Ishikawa (cell line): Measurements from ENCODE around the gene GRIPAP1.

Source experiments
- CEBPB ChIP-seq: IDR thresholded peaks from 2 replicates; pipeline ENCODE4 v1.6.1; 2012
- CREB1 ChIP-seq: IDR thresholded peaks from 2 replicates; pipeline ENCODE4 v1.6.1; 2012; ENCODE audit warnings: low read depth
- EGR1 ChIP-seq: IDR thresholded peaks from 2 replicates; pipeline ENCODE4 v1.6.1; 2012
- EP300 ChIP-seq: IDR thresholded peaks from 2 replicates; pipeline ENCODE4 v1.6.1; 2012; ENCODE audit warnings: borderline replicate concordance
- FOXM1 ChIP-seq: IDR thresholded peaks from 2 replicates; pipeline ENCODE4 v1.6.1; 2012; ENCODE audit warnings: low read depth, borderline replicate concordance
- MAX ChIP-seq: IDR thresholded peaks from 2 replicates; pipeline ENCODE4 v1.6.1; 2012
- NFIC ChIP-seq: IDR thresholded peaks from 2 replicates; pipeline ENCODE4 v1.6.1; 2012
- RAD21 ChIP-seq: IDR thresholded peaks from 2 replicates; pipeline ENCODE4 v1.6.1; 2012; ENCODE audit warnings: low read depth
- REST ChIP-seq: IDR thresholded peaks from 2 replicates; pipeline ENCODE4 v1.6.1; 2012; ENCODE audit warnings: low read depth, mild to moderate bottlenecking
- TAF1 ChIP-seq: IDR thresholded peaks from 2 replicates; pipeline ENCODE4 v1.6.1; 2012; ENCODE audit warnings: low read depth, mild to moderate bottlenecking
- TEAD4 ChIP-seq: IDR thresholded peaks from 2 replicates; pipeline ENCODE4 v1.6.1; 2012
- USF1 ChIP-seq: IDR thresholded peaks from 2 replicates; pipeline ENCODE4 v1.6.1; 2012
- ZBTB7A ChIP-seq: IDR thresholded peaks from 2 replicates; pipeline ENCODE4 v1.6.1; 2012; ENCODE audit warnings: low read depth

- TF ChIP-seq EGR1 (no peak), CEBPB (no peak), MAX (no peak), EP300 (no peak), TAF1 (no peak), FOXM1 (no peak), REST (no peak), RAD21 (no peak), CREB1 (no peak), ZBTB7A (no peak), TEAD4 (no peak), NFIC (no peak), USF1 (no peak)
These were observed 59.2 kb downstream of the GRIPAP1 start for GRCh38 chrX:48942895-48943294.
